HG03432 (cell line): Measurements from ENCODE around the gene ZCRB1.
A peak's percentile ranks its signal among the peaks of the same experiment; 100 is the strongest.
"Not testable (repeated sequence)": the region's sequence is repeated elsewhere in the genome, so short reads cannot be mapped to it uniquely, and the experiment has no call there.

Experiments
- ATAC-seq: cut with Tn5 transposase; IDR thresholded peaks from one replicate; pipeline ENCODE4 v1.9.1; 2021; ENCODE audit warnings: mild to moderate bottlenecking, moderate library complexity; ENCODE audit not compliant: unreplicated experiment

Gene ZCRB1

DNA sequence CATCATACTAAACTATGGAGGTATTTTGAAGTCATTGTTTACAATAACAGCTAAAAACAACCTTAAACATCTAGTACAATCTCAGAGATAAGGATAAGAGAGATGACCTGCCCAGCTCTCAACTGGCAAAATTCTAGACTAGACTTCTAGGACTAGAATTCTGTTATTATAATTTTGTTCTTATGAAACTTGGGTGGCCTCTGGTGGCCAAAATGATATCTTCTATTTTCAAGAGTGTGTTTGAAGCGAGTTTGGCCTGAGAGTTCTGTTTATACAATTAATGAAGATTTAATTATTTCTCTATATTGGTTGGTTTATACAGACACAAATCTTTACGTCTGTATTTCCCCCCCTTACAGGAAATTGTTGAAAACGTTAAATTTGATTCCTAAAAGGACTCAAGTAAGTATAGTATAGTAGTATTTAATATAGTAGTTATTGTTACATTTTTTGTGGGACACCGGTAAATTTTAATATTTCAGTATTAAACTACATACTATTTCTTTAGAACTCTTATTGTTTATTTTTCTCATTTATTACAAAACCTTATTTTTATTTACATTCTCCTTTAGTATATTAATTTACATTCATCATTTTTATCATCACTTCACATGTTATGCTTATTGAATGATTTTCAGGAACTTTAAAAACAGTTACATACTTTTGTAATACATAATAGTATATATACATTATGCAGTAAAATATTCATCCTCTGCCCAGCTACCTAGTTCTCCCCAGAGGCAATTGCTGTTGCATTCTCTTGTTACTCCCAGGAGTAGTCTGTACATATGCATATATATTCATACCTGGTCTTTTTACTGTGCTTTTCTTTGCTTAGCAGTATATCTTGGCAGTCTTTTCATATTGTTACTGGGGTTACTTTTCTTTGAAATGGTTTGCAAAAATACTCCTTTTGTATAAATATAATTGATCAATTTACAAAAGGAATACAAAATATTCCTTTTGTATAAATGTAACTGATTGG is 6.7 kb upstream of the ZCRB1 start:
- ATAC-seq = peak; percentile 80

DNA sequence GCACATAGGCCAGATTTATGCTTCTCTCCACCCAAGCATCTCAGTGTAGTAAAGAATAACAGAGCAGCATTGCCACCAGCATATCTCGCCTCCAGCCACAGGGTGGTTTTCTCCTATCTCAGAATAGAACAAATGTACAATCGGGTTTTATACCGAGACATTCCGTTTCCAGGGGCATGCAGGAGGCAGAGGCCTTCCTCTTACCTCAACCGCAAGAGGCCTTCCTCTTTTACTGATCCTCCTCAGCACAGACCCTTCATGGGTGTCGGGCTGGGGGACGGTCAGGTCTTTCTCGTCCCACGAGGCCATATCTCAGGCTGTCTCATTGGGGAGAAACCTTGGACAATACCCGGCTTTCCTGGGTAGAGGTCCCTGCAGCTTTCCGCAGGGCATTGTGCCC is 4.2 kb upstream of the ZCRB1 start:
- ATAC-seq = not testable (repeated sequence)

DNA sequence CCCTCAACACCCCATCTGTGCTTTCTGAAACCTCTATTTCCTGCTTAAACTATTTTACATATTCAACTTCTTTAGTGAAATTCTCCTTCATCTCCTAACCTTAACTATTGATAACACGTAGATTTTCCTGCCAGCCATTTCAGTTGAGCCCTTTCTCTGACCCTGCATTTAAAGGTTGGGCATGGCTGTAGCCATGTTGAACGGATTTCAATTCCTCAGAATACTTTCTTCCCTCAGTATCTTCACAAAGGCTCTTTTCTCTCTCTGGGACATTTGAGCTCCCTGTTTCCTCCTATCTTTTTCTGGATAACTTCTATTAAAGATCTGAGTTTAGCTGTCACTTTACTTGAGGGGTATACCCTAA is 1.3 kb upstream of the ZCRB1 start:
- ATAC-seq = no peak

DNA sequence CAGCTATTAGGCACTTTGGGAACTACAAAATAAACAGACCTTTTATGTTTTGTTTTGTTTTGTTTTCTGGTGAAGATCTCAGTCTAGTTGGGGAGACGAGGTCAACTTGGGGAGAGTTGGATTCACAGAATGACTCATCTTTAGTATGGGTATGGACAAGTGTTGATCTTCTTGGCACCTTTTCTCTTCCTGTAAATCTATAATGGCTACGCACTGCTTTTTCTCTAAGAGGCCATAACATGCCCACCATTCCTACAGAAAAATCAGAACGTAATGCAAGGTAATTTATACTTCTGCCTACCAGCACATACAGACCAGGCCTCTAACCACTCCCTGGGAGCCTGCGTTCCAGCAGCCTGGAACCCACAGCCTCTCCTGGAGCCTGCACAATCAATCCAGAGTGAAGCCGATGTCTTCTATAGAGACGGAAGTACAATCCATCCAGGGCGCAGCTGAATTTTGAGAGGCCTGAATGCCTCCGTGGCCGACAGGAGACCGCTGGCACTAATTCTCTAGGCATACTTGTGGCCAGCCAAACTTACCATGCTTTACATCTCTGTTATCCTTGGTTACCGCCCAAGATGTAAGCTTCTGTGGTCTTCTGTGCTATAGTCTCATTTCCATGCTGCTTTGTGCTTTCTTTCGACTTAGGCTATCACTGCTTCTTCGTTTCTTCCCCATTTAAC is 790 bp upstream of the ZCRB1 start:
- peak; percentile 27 for ATAC-seq

DNA sequence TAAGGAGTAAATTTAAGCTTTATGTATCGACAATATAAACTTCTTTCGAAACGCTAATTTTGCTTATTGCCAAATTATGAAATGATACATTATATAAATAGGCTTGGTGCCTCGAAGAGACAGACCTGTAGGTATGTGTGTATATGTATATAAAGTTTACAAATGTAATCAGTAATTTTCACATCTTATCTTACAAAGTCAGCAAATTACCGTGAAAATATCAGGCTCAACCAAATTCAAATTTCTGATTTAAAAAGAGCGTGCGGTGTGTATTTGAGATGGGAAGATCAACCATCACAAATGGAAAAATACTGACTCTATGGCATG is 605 bp downstream of the ZCRB1 start:
- ATAC-seq = no peak

DNA sequence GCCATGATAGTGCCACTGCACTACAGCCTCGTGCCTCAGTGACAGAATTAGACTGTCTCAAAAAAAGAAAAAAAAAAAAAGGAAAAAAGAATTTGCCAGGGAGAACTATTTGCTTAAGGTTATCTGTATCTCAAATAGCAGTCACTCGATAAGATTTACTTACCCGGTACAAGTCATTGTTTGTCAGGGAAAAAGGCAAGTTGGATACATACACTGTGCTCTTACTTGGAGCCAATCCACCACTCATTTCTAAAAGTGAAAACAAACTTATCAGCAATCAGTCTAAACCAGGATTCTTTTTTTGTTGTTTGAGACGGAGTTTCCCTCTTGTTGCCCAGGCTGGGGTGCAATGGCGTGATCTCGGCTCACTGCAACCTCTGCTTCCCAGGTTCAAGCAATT is 2.0 kb downstream of the ZCRB1 start:
- no peak for ATAC-seq

DNA sequence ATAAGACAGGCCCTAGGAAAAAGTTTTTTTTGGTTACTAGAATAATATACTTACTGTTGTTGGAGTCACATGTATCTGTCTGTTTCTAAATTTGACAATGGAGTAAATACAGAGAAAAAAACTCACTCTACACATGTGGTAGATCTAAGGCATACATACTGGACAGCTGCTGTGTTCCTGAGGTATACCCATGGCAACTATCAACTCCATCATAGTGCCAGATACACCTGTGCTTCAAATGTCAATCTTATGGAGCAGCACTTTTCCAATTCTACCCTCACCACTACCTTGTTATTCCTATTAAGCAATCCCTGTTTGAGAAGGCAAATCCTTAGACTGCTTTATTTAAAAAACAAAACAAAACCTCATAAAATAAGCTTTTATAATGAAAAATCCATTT is 3.3 kb downstream of the ZCRB1 start:
- no peak for ATAC-seq

DNA sequence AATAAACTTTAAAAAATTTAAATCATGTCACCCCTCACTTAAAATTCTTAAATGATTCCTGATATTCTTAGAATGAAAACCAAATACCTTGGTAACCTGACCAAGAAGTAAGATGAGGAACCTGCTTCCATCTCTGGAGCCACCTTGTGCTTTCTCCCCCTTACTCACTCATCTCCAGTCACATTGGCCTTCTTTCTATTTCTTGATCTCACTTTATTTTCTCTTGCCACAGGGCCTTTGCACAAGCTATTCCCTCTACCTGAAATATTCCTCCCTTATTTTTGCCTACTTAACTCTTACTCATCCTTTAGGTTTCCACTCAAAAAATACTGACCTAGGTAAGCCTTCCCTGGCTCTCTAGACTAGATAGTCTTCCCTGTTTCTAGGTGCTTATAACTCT is 5.1 kb downstream of the ZCRB1 start:
- no peak for ATAC-seq

DNA sequence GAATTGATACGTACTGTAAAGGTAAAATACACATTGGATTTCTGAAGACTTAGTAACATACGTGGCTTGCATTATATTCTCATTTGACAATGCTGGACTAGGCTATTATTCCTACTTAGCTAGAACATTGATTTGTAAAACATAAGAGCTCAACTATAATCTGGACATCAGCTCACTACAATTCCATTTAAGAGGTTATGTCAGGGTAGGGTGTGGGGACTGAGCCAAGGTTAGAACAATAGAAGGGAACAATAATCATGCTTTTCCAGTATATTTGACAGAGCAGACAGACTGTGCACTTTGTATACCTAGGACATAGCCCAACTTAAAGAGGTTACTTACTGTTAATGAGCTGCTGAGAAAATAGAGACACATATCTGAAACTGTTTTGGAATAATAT is 10.8 kb downstream of the ZCRB1 start:
- no peak for ATAC-seq

DNA sequence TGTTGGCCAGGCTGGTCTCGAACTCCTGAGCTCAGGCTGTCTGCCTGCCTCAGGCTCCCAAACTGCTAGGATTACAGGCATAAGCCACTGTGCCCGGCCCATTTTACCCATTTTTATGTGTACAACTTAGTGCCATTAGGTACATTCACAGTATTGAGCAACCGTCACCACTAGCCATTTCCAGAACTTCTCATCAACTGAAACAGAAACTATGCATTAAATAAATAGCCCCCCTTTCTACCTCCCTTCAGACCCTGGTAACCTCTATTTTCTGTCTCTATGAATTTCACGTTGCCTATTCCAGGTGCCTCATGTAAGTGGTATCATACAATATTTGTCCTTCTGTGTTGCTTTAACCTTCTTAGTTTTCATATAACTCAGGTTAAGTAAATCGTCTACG is 15.9 kb downstream of the ZCRB1 start:
- no peak for ATAC-seq

DNA sequence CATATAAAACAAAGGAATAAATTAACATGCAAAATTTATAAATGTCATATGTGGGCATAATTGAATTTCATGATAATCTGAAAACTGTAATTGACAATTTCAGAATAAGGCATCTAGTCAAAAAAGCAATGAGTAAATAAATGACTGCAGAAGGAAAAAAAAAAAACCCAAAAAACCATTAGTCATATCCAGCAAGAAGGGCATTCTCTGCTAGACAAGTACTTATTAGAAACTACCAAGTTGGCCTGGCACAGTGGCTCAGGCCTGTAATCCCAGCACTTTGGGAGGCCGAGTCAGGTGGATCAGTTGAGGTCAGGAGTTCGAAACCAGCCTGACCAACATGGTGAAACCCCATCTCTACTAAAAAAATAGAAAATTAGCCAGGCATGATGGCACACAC is 17.5 kb downstream of the ZCRB1 start:
- no peak for ATAC-seq

DNA sequence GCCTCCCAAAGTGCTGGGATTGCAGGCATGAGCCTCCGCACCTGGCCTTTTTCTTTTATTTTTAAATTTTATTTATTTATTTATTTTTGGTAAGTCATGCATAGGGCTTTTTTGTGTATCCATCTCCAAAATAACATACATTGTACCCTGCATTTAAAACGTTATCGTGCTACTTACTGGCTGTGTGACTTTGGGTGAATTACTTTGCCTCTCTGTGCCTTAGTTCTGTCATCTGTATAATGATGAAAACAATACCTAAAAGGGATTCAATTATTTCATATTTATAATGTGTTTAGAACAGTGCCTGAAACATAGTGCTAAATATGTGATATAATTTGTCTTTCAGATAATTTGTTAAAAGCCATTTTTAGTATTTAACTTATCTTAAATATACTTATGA is 19.6 kb downstream of the ZCRB1 start:
- ATAC-seq = no peak

DNA sequence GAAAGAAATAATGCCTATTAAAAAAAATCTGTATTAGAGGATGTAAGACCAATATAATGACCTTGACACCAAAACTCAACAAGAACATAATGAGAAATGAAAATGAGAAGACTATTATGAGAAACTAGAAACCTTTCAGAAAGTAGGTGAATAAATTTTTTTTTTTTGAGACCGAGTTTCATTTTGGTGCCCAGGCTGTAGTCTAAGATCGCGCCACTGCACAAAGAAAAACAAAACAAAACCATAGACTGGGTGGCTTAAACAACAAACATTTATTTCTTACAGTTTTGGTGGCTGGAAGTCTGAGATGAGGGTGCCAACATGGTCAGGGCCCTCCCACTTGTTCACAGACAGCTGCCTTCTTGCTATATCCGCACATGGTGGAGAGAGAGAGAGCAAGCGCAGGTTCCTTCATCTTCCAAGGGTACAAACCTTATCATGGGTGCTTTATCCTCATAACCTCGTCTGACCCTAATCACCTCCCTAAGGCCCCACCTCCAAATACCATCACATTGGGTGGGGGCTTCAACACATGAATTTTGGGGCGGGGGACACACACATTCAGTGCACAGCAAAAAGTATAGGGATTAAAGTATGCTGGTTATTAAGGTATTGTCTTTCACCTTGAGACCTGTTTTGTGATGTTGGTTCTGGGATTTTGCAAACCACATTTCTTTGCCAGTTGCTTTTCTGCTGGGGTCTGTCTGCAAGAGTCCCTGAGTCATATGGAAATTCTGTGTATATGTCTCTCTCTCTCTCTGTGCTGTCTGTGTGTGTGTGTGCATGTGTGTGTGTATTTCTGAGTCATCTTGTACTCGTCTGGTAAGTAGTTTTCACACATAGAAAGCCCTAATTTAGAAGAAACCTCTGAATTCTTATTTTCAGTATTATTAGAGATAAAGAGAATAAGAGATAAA is 26.2 kb downstream of the ZCRB1 start:
- ATAC-seq = peak; percentile 86

DNA sequence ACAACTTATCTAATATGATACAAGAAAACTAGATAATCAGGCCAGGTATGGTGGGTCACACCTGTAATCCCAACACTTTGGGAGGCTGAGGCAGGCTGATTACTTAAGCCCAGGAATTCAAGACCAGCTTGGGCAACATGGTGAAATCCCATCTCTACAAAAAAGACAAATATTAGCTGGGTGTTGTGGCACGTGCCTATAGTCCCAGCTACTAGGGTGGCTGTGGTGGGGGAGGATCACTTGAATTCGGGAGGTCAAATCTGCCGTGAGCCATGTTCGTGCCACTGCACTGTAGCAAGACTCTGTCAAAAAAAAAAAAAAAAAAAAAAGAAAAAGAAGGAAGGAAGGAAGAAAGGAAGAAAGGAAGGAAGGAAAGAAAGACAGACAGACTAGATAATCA is 27.0 kb downstream of the ZCRB1 start:
- peak; percentile 20 for ATAC-seq

DNA sequence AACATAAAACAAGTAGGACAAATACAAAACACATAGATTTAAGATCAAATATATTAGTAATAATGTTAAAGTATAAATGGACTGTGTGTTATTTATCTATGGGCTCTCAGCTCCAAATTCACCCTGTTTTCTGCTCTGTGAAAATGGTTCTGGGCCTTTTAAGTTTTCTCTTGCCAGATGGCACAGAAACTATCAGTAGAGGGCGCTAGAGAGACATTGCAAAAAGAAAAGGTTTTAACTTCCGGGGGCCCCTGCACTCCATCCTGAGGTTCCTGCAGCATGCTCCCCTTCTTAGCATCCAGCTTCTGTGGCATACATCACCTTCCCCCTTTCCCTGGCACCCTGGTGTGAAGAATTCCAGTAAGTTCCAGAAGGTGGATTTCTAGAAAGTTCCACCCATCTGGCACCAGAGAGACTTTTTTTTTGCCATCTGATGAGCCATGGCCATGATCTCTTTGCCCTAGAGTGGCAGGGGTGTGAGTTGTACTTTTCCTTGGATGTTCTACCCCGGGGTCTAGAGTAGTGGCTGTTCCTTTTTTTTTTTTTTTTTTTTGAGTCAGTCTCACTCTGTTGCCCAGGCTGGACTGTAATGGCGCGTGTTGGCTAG is 29.3 kb downstream of the ZCRB1 start:
- no peak for ATAC-seq

DNA sequence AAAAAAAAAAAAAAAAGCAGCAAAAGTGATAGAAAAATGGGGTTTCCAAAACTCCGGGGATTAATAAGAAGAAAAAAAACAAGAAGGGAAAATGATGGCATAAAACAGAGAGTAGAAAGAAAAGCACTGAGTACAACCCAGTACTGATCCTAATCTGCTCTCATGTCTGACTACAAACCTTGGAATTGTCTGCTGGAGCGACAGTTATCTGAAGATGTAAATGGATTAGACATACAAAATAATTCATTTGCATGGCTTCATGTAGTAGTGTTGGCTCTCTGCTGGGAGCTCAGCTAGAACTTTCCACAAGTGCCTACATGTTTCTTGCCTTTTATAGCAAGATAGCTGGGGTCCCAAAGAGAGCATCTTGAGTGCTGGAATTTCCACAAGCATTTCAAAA is 34.2 kb downstream of the ZCRB1 start:
- no peak for ATAC-seq

DNA sequence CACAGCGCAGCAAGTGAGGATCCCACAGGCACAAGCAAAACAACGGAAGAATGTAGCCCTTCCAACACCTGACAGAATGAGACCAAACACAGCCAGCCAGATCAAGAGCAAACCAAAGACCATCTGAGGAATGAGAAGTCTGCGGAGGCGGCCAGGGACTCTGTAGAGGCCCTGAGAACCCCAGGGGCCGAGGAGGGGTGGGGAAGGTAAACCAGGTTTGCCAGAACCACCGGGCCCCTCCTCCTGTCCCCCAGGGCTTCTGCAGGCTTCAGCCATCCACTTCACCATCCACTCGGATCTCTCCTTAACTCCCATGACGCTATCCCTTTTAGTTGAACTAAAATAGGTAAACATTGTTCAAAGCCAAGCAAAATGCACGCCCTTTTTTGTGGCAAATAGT is 37.4 kb downstream of the ZCRB1 start:
- ATAC-seq = no peak

DNA sequence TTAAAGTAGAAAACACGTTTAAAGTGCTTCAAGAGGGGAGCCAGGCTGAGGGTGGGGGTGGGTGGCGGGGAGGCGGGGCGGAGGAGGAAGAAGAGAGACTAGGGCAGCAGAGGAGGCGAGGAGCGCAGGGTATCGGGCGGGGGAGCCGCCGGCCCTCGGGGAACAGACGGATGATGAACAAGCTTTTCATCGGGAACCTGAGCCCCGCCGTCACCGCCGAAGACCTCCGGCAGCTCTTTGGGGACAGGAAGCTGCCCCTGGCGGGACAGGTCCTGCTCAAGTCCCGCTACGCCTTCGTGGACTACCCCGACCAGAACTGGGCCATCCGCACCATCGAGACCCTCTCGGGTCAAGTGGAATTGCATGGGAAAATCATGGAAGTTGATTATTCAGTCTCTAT is 39.2 kb downstream of the ZCRB1 start:
- no peak for ATAC-seq

DNA sequence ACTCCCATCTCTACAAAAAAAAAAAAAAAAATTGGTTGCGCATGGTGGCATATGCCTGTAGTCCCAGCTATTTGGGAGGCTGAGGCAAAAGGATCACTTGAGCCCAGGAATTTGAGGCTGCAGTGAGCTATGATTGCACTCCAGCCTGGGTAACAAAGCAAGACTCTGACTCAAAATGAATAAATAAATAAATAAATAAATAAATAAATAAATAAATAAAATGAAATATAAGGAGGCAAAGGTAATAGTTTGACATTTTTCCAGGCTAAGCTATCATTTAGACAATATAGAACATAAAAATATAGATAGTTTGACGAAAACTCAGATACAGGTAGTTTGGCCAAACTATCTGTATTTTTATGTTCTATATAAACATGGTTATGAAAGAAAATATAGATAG is 40.5 kb downstream of the ZCRB1 start:
- no peak for ATAC-seq

DNA sequence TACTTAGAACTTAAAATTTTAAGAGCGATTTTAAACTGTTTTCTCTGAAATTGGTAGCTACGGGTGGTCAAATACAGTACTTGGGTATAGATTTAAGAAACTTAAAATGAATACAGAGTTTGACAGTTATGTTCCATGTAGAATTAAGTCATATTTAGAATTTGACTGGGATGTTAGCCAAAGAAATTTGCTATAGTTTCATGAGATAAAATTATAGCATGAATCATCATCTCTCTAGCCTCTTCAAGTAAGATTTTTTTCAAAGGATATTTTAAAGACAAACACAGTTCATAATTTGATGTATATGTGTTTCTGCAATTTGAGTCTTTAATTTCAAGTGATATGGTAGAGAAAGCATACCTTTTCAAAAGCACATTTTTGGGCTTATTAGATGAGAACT is 41.0 kb downstream of the ZCRB1 start:
- ATAC-seq = no peak

DNA sequence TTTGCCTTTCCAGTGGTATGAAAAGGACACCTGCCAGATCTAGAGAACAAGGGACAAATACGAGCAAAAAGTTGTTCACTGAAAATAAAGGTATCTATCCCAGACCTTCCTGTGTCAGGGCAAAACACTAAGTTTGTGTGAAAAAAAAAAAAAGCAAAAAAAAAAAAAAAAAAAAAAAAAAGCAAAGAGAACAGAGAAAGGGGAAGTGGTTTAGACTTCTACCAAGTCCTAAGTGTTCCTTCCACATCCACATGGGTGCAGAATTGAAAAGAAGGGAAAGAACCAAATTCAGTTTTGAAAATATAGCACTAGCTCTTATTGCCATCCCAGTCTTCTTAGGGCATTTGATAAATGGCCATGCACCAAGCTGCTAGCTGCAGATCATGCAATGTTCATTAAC is 41.7 kb downstream of the ZCRB1 start:
- ATAC-seq = no peak
